ENCODE measurements around the gene EPHB1. TPM values are rescaled to one million over a fixed set of nuclear protein-coding genes. Genes with fewer than 3 reads are reported as not detected.

EPHB1 gene
- total and polyA plus RNA-seq, 2 of the 13 experiments (the other 11 are each of a cell fraction or from before 2014, with no cell fraction given) = 0.07 to 0.21 TPM

DNA sequence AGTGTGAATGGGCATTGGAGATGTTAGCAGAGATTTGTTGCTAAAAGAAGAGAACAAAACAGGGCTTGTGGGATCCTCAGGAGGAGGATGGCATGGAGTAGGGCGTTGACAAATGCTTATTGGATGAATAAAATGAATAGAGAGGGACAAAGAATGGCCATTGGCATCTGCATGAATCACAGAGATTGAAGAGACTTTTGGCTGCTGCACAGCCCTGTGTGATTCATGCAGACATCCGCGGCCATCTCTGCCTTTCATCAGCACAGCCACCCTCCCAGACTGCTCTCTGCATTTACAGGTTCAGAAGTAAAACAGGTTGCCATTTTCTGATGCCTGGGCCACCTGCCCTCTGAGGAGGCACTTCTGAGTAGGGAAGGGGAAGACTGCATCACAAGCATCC is 397.9 kb downstream of the EPHB1 start:
- Histone ChIP-seq H3K27me3 (ENCODE audit: control insufficient read depth in 1 of 2, insufficient read depth in 2 of 2, low read length in 2 of 2) (0 out of 5 replicates have a peak, but pooled peaks cover 0 to 2% of the 10 kb centered on the region in 2 experiments), H3K4me2 (ENCODE audit: low read depth, low read length) (no peak overlapping the region), H2AFZ (ENCODE audit: low read length) (no peak overlapping the region), H4K20me1 (ENCODE audit: insufficient read depth, low read length) (no peaks in the 10 kb centered on the region), H3K9ac (ENCODE audit: insufficient read depth, low read depth, low read length) (no peak overlapping the region), H3K4me3 (replicated peaks in 1 of 3; ENCODE audit: insufficient read depth in 1 of 3, low read depth in 2 of 3, low read length in 3 of 3) (no peak overlapping the region), H3K27ac (ENCODE audit: extremely low read length, insufficient read depth, low read length) (no peak overlapping the region), H3K36me3 (replicated peaks in 1 of 2; ENCODE audit: control insufficient read depth in 1 of 2, insufficient read depth in 2 of 2, low read length in 2 of 2) (no peaks in the 10 kb centered on the region), H3K79me2 (ENCODE audit: insufficient read depth, low read length) (no peaks in the 10 kb centered on the region), H3K9me3 (ENCODE audit: low read length) (no peaks in the 10 kb centered on the region), H3K4me1 (ENCODE audit: insufficient read depth, low read length) (no peaks in the 10 kb centered on the region)
- DNase-seq (ENCODE audit: low spot score) = no peak
- TF ChIP-seq ZNF574 (CRISPR knock-in tag; IDR thresholded peaks at IDR 0.05) (no peak), NFRKB (IDR thresholded peaks at IDR 0.05) (no peak), PHB2 (IDR thresholded peaks at IDR 0.05; ENCODE audit: partially characterized antibody) (no peak), GABPA (IDR thresholded peaks at IDR 0.05; ENCODE audit: low read depth, low read length) (no peak), GABPA (CRISPR knock-in tag; IDR thresholded peaks at IDR 0.05; ENCODE audit: low read depth) (no peak), NR2F2 (IDR thresholded peaks at IDR 0.05; ENCODE audit: borderline replicate concordance, low read depth) (no peak)
- TF ChIP-seq, protein P1, sequence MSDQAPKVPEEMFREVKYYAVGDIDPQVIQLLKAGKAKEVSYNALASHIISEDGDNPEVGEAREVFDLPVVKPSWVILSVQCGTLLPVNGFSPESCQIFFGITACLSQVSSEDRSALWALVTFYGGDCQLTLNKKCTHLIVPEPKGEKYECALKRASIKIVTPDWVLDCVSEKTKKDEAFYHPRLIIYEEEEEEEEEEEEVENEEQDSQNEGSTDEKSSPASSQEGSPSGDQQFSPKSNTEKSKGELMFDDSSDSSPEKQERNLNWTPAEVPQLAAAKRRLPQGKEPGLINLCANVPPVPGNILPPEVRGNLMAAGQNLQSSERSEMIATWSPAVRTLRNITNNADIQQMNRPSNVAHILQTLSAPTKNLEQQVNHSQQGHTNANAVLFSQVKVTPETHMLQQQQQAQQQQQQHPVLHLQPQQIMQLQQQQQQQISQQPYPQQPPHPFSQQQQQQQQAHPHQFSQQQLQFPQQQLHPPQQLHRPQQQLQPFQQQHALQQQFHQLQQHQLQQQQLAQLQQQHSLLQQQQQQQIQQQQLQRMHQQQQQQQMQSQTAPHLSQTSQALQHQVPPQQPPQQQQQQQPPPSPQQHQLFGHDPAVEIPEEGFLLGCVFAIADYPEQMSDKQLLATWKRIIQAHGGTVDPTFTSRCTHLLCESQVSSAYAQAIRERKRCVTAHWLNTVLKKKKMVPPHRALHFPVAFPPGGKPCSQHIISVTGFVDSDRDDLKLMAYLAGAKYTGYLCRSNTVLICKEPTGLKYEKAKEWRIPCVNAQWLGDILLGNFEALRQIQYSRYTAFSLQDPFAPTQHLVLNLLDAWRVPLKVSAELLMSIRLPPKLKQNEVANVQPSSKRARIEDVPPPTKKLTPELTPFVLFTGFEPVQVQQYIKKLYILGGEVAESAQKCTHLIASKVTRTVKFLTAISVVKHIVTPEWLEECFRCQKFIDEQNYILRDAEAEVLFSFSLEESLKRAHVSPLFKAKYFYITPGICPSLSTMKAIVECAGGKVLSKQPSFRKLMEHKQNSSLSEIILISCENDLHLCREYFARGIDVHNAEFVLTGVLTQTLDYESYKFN (CRISPR knock-in tag; conservative IDR thresholded peaks at IDR 0.05) = no peak
- ATAC-seq = no peak
- no TSS peak for BruUV-seq (replicated peaks)
- no peak for FAIRE-seq
- ChIA-PET CTCF (ENCODE audit: low intra/inter-chr PET ratio, low total read pairs) (no interaction called here), POLR2A (no interaction called here)
- intact Hi-C loops (cut with micrococcal nuclease; ENCODE audit: unreplicated experiment) = no loop called here
- 0% methylated on average over 3 of the region's 3 CpGs for WGBS (ENCODE audit: low lambda C conversion rate)
- in situ Hi-C loops (cut with HindIII; ENCODE audit: extremely low pct_ligation_motif_present, low pct_unique_long_range_greater_than_20kb) = no loop called here
